Osteocyte (in vitro differentiated cells): ENCODE results near the gene SPSB3. TPM values are rescaled to one million over a fixed set of nuclear protein-coding genes. Genes with fewer than 3 reads are reported as not detected.

Source experiments
- DNase-seq: peaks from one replicate; pipeline ENCODE4 v3.0.0; 2021; ENCODE audit warnings: mixed read lengths; ENCODE audit not compliant: unreplicated experiment; ENCODE audit errors: extremely low spot score
- H3K27ac Mint-ChIP-seq: one replicate; pipeline ENCODE4 v1.8.0; 2021; ENCODE audit warnings: mild to moderate bottlenecking, mixed read lengths; ENCODE audit not compliant: unreplicated experiment
- H3K27me3 Mint-ChIP-seq: one replicate; pipeline ENCODE4 v1.8.0; 2021; ENCODE audit warnings: mixed read lengths; ENCODE audit not compliant: unreplicated experiment
- H3K36me3 Mint-ChIP-seq: one replicate; pipeline ENCODE4 v1.8.0; 2021; ENCODE audit warnings: mixed read lengths; ENCODE audit not compliant: unreplicated experiment
- H3K4me1 Mint-ChIP-seq: one replicate; pipeline ENCODE4 v1.8.0; 2021; ENCODE audit warnings: mixed read lengths; ENCODE audit not compliant: unreplicated experiment
- H3K4me3 Mint-ChIP-seq: one replicate; pipeline ENCODE4 v1.8.0; 2021; ENCODE audit warnings: mild to moderate bottlenecking, moderate library complexity, mixed read lengths; ENCODE audit not compliant: unreplicated experiment
- H3K9me3 Mint-ChIP-seq: one replicate; pipeline ENCODE4 v1.8.0; 2021; ENCODE audit warnings: mixed read lengths; ENCODE audit not compliant: unreplicated experiment
- CTCF ChIP-seq: fragments of 200-600 bp; sonication (generic); IDR thresholded peaks from 2 replicates; pipeline ENCODE4 v1.5.0; 2021; ENCODE audit warnings: antibody characterized with exemption, mild to moderate bottlenecking, moderate library complexity
- total RNA-seq: library from RNA; stranded (reverse); gene quantifications from 2 replicates; pipeline ENCODE4 v1.2.1, GENCODE V29; 2021

The SPSB3 gene
- total RNA-seq, 1 donor from 2014 or later, result 53.4 TPM

GRCh38 chr16:1818873-1819525 lies 36.6 kb upstream of the SPSB3 start:
- H3K4me1 Mint-ChIP-seq, result peaks cover 4% of the 10 kb centered on the region
- no peak for DNase-seq
- H3K9me3 Mint-ChIP-seq, result no peaks in the 10 kb centered on the region
- peaks cover 7% of the 10 kb centered on the region for H3K36me3 Mint-ChIP-seq
- no peak overlapping the region for H3K4me3 Mint-ChIP-seq
- no peak for TF ChIP-seq CTCF
- H3K27me3 Mint-ChIP-seq, result no peaks in the 10 kb centered on the region
- no peak overlapping the region for H3K27ac Mint-ChIP-seq

DNA sequence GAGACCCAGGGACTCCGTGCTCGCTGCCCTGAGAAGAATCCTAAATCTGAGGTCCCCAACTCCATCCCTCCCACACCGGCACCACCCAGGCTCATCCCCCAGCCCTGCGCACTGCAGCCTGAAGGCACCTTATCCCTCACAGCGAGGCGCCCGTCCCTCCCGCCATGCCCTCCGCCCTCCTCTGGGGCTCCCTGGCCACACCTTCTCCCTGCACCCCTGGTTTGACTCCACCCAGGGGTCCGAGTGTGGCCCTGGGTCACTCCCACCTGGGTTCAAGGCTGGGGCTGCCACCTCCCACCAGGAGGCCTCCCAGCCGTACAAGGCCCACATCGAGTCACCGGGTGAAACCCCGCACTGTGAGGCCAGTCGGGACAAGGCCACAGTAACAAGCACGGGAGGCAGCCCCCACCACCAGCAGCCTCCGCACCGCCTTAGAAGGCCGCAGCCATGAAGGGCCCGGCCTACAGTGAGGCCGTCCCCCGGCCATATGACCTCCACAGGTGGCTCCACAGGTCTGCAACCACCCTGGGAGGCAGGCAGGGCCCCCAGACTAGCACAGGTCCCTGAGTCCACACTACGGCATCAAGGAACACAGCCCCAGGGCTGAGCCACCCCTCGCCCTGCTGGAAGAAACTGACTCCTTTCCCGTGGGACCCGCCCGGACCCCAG lies 36.0 kb upstream of the SPSB3 start:
- no peak for DNase-seq
- Mint-ChIP-seq H3K9me3 (no peaks in the 10 kb centered on the region), H3K27me3 (no peaks in the 10 kb centered on the region), H3K4me1 (no peaks in the 10 kb centered on the region), H3K36me3 (peaks cover 11% of the 10 kb centered on the region), H3K4me3 (no peak overlapping the region), H3K27ac (no peak overlapping the region)
- TF ChIP-seq CTCF, result no peak

- no peaks in the 10 kb centered on the region for H3K9me3 Mint-ChIP-seq
These were observed 35.3 kb upstream of the SPSB3 start for GRCh38 chr16:1817716-1818115.

DNA sequence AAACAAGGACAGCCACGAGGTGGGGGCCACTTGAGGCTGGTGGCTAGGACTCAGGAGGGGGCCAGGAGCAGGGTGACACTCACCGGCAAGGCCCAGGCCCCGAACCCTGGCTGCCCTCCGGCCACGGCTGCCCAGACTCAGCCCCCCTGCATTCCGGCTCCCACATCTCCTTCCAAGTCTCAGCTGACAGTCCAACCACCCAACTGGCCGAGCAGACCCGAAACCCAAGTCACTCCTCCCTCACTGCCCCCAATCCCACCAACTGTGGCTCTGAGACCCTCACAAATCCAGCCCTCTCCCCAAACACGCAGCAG lies 34.9 kb upstream of the SPSB3 start:
- Mint-ChIP-seq H3K4me3 (no peak overlapping the region), H3K36me3 (peaks cover 13% of the 10 kb centered on the region), H3K27me3 (no peaks in the 10 kb centered on the region), H3K4me1 (peaks cover 10% of the 10 kb centered on the region), H3K9me3 (no peaks in the 10 kb centered on the region), H3K27ac (no peak overlapping the region)
- no peak for TF ChIP-seq CTCF
- DNase-seq, result no peak

More at GRCh38 chr16:1817716-1818115, 35.3 kb upstream of the SPSB3 start:
- H3K27me3 Mint-ChIP-seq, result no peaks in the 10 kb centered on the region
- H3K36me3 Mint-ChIP-seq, result peaks cover 13% of the 10 kb centered on the region
- DNase-seq, result no peak
- H3K4me3 Mint-ChIP-seq, result no peak overlapping the region
- H3K4me1 Mint-ChIP-seq, result peaks cover 6% of the 10 kb centered on the region
- no peak for TF ChIP-seq CTCF
- H3K27ac Mint-ChIP-seq, result no peak overlapping the region

- Mint-ChIP-seq H3K27me3 (no peaks in the 10 kb centered on the region), H3K27ac (no peak overlapping the region), H3K4me1 (peaks cover 10% of the 10 kb centered on the region), H3K9me3 (no peaks in the 10 kb centered on the region), H3K4me3 (no peak overlapping the region), H3K36me3 (peaks cover 13% of the 10 kb centered on the region)
- no peak for TF ChIP-seq CTCF
- DNase-seq, result no peak
These were observed 34.3 kb upstream of the SPSB3 start for GRCh38 chr16:1816396-1817275.
